GM21447 (cell line): ENCODE results near the gene TNFAIP3.
"Not testable (repeated sequence)": the region's sequence is repeated elsewhere in the genome, so short reads cannot be mapped to it uniquely, and the experiment has no call there.

Experiments used
- ATAC-seq: cut with Tn5 transposase; IDR thresholded peaks from one replicate; pipeline ENCODE4 v1.9.1; 2021; ENCODE audit not compliant: unreplicated experiment

Gene TNFAIP3

DNA sequence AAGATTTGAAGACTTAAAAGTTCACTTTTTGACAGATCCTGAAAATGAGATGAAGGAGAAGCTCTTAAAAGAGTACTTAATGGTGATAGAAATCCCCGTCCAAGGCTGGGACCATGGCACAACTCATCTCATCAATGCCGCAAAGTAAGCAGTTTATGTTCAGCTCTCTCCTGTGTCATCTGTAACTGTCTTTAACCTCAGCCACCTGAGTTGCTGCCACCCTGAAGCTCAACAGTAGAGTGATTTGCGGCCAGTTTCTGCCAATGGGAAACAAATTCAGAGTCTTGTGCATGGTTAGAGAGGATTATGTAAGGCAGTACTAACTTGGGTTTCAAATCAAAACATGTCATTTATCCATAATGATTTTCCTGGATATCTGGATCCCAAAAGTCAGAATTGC, 10.1 kb downstream of the TNFAIP3 start:
- ATAC-seq = no peak

DNA sequence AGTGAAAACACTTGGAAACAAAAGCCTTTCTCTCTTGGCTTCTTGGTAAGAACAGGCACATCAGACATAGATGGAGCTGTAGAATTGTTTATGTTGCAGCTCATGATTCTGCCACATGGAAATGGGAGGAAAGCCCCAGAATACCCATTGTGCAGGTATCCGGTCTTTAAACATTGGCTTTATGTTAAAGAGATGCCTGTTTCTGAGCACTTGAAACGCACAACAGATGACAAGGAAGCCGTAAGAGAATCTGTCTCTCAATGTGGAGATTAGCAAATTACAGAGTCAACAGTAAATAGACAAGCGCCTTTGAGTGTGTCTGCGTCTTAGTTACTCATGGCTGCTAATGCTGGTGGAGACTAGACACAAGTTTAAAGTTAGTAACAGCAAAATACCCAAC, 10.5 kb downstream of the TNFAIP3 start:
- ATAC-seq = no peak

- no peak for ATAC-seq
Measured at GRCh38 chr6:137878029-137878428, 11.0 kb downstream of the TNFAIP3 start.

- ATAC-seq = no peak
Measured at GRCh38 chr6:137878486-137879285, 11.6 kb downstream of the TNFAIP3 start.

DNA sequence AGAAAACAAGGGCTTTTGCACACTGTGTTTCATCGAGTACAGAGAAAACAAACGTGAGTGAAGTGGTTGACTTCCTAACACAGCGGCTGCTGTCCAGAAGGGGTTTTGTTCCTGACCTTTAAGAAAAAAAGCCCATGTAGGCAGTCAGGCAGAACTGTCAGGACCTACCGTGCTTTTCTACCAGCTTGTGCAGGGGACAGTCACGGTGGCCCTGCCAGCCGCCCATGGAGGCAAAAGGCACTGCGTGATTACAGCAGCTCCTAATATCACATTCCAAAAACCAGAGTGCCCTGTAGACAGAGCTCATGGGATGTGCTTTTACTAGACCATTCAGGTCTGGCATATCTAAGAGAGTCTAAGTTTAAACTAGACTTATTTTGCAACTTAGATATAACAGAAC, 12.2 kb downstream of the TNFAIP3 start:
- no peak for ATAC-seq

DNA sequence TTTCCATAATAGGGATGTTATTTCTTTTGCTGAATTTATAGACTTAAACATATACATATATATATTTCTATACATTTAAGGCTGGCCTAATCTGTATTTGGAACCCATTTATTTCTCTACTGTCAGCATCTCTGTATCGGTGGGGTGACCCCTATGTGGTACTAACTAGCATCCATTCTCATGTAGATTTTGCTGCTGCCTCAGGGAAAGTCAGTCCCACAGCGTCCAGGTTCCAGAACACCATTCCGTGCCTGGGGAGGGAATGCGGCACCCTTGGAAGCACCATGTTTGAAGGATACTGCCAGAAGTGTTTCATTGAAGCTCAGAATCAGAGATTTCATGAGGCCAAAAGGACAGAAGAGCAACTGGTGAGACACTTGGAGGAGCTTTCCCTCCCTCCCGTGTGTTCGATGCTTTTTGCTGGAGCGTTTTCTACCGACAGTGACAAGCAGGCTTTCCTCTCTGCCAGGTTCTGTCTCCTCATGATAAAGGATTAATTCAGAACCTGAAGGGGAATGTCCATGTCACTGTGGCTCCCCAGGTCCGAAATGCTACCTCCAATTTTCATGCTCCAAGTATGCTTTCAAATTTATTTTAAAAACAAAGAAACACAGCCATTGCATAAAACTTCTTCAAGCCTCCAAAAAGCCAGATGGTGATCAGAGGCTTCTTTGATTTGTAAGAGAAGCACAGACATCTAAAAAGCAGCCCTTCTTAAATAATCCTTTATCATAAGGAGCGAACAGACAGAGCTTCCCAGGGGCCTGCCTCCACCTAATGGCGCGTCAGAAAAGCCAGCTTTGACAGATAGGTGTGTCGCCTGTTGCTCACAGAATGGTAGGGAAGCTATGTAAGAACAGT, 13.1 kb downstream of the TNFAIP3 start:
- no peak for ATAC-seq

- ATAC-seq = no peak
Measured at GRCh38 chr6:137880746-137881521, 13.9 kb downstream of the TNFAIP3 start.

- ATAC-seq = no peak
Measured at GRCh38 chr6:137881522-137881886, 14.4 kb downstream of the TNFAIP3 start.

DNA sequence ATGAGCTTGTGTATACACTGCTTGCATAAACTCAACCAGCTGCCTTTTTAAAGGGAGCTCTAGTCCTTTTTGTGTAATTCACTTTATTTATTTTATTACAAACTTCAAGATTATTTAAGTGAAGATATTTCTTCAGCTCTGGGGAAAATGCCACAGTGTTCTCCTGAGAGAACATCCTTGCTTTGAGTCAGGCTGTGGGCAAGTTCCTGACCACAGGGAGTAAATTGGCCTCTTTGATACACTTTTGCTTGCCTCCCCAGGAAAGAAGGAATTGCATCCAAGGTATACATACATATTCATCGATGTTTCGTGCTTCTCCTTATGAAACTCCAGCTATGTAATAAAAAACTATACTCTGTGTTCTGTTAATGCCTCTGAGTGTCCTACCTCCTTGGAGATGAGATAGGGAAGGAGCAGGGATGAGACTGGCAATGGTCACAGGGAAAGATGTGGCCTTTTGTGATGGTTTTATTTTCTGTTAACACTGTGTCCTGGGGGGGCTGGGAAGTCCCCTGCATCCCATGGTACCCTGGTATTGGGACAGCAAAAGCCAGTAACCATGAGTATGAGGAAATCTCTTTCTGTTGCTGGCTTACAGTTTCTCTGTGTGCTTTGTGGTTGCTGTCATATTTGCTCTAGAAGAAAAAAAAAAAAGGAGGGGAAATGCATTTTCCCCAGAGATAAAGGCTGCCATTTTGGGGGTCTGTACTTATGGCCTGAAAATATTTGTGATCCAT, 15.3 kb downstream of the TNFAIP3 start:
- ATAC-seq = no peak

DNA sequence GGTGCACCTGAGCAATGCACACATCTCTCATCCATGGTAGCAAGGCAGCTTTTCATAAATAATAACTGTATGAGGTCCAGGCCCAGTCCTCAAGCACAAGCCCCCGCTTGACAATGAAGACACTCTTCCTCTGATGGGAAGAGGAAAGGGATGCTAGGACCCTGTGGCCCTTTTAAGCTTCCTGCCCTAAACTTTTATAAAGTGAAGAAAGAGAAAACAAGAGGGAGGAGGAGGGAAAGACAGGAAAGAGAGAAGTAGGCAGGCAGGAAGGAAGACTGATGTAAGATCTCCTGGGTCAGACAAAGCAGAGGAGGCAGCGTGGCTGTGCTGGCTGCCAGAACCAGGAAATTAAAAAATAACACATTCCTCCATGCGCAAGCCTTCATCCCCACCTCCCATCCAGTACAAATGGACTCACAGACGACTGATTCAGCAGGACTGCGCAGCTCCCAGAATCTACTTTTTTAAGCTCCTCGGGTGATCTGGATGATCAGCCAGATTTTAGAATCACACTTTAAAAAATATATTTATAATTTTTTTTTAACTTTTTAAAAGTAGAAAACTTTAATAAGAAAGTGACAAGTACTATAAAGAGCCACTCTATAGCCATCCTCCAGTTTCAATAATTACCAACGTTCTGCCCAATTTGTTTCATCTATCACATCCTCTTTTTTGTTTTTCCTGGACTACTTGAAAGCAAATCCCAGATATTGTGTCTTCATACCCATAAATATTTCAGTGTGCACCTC, 16.5 kb downstream of the TNFAIP3 start:
- ATAC-seq = peak; percentile 37

GRCh38 chr6:137884149-137884909, 17.3 kb downstream of the TNFAIP3 start:
- no peak for ATAC-seq

DNA sequence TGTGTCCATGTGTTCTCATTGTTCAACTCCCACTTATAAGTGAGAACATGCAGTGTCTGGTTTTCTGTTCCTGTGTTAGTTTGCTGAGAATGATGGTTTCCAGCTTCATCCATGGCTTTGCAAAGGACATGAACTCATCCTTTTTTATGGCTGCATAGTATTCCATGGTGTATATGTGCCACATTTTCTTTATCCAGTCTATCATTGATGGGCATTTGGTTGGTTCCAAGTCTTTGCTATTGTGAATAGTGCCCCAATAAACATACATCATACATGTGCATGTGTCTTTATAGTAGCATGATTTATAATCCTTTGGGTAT, 17.8 kb downstream of the TNFAIP3 start:
- not testable (repeated sequence) for ATAC-seq

DNA sequence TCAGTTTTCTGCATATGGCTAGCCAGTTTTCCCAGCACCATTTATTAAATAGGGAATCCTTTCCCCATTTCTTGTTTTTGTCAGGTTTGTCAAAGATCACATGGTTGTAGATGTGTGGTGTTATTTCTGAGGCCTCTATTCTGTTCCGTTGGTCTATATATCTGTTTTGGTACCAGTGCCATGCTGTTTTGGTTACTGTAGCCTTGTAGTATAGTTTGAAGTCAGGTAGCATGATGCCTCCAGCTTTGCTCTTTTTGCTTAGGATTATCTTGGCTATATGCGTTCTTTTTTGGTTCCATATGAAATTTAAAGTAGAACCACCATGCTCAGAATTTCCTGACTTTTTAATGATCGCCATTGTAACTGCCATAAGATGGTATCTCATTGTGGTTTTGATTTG, 19.2 kb downstream of the TNFAIP3 start:
- not testable (repeated sequence) for ATAC-seq

DNA sequence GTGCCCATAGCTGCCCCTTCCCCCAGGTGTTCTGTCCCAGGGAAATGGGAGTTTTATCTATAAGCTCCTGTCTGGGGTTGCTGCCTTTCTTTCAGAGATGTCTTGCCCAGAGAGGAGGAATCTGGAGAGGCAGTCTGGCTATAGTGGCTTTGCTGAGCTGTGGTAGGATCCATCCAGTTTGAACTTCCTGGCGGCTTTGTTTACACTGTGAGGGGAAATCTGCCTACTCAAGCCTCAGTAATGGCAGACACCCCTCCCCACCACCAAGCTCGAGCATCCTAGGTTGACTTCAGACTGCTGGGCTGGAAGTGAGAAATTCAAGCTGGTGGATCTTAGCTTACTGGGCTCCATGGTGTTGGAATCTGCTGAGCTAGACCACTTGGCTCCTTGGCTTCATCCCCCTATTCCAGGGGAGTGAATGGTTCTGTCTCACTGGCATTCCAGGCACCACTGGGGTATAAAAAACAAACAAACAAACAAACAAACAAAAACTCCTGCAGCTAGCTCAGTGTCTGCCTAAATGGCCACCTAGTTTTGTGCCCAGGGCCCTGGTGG, 24.0 kb downstream of the TNFAIP3 start:
- no peak for ATAC-seq

- peak; percentile 61 for ATAC-seq
Measured at GRCh38 chr6:137892271-137892708, 25.2 kb downstream of the TNFAIP3 start.

GRCh38 chr6:137893181-137893580, 26.1 kb downstream of the TNFAIP3 start:
- ATAC-seq = no peak

DNA sequence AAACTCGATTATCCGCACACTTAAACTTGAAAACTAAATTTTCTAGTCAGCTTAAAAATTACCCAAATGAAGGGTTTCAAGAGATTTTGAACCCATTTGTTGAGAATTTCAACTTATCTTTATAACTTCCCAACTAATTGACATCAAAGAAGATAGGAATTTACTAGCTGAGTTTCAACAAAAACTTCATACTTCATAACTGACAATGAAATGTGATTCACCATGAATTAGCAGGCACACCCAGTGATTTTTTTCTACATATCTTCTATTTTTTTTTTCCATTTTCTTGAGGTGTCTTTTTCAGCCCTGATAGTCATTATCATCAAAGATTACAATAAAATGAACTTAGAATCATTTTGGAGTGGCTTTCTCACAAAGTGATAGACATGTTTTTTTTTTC, 26.7 kb downstream of the TNFAIP3 start:
- ATAC-seq = no peak

- ATAC-seq = not testable (repeated sequence)
Measured at GRCh38 chr6:137894378-137894777, 27.3 kb downstream of the TNFAIP3 start.

- ATAC-seq = no peak
Measured at GRCh38 chr6:137894779-137895385, 27.8 kb downstream of the TNFAIP3 start.
